GM12878 (cell line): ENCODE results near the gene XKR3.

Source experiments
- EGR1 ChIP-seq, 2 experiments: IDR thresholded peaks; 1 replicate in 1 of 2; 2 replicates in 1 of 2; pipeline ENCODE4 v1.6.1; 2011 to 2012; ENCODE audit warnings: low read depth in 2 of 2, low read length in 2 of 2, borderline replicate concordance in 1 of 2, mild to moderate bottlenecking in 1 of 2, moderate library complexity in 1 of 2
- HCFC1 ChIP-seq: fragments of 150-350 bp; IDR thresholded peaks from 2 replicates; pipeline ENCODE4 v1.6.1; 2014; ENCODE audit warnings: low read length
- JUND ChIP-seq: IDR thresholded peaks from 2 replicates; pipeline ENCODE4 v1.6.1; 2012; ENCODE audit warnings: low read depth, mild to moderate bottlenecking, low read length, improper control_type of control experiment, moderate library complexity
- POLR2A ChIP-seq: IDR thresholded peaks from 2 replicates; pipeline ENCODE4 v1.6.1; 2011; ENCODE audit warnings: low read depth, mild to moderate bottlenecking, low read length
- POLR2AphosphoS5 ChIP-seq: IDR thresholded peaks from 2 replicates; pipeline ENCODE4 v1.6.1; 2011; ENCODE audit warnings: mild to moderate bottlenecking, low read length, inconsistent platforms
- SIN3A ChIP-seq: IDR thresholded peaks from 2 replicates; pipeline ENCODE4 v1.6.1; 2012; ENCODE audit warnings: low read depth, low read length, improper control_type of control experiment
- SREBF2 ChIP-seq: IDR thresholded peaks from 2 replicates; pipeline ENCODE4 v1.6.1; 2012; ENCODE audit warnings: mild to moderate bottlenecking, low read length
- STAT1 ChIP-seq: fragments of 450-650 bp; conservative IDR thresholded peaks from 2 replicates; pipeline ENCODE4 v1.6.1; 2014; ENCODE audit warnings: antibody characterized with exemption, mild to moderate bottlenecking
- TCF12 ChIP-seq: IDR thresholded peaks from 2 replicates; pipeline ENCODE4 v1.6.1; 2011; ENCODE audit warnings: low read depth, mild to moderate bottlenecking, low read length
- TF ChIP-seq, protein P1 (sequence below): IDR thresholded peaks from 2 replicates; pipeline ENCODE4 v1.6.1; 2012; ENCODE audit warnings: low read depth, low read length, improper control_type of control experiment

DNA sequence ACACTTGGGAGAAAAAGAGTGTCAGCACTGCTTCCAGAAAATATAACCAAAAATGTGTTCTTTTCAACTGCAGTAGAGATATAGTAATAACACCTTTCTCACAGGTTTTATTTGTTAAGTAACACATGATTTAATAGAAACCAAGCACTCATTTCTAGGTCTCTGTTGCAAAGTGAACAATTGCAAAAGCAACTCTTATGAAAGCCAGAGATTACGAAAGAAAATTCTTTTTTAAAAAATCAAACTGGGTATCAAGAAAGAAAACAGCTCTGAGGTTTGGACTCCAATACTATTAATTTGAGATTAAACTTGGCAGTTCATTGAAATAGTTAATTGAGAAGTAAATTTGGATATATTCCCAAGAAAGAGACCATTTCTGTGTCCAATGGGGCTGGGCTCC lies 9.8 kb upstream of the XKR3 start:
- TF ChIP-seq HCFC1 (no peak), STAT1 (no peak), TCF12 (no peak), SREBF2 (no peak), SIN3A (no peak), POLR2A (no peak), JUND (no peak), POLR2AphosphoS5 (no peak), EGR1 (IDR thresholded peaks at IDR 0.05; ENCODE audit: borderline replicate concordance in 1 of 2, low read depth in 2 of 2, low read length in 2 of 2) (no peak)
- TF ChIP-seq, protein P1, sequence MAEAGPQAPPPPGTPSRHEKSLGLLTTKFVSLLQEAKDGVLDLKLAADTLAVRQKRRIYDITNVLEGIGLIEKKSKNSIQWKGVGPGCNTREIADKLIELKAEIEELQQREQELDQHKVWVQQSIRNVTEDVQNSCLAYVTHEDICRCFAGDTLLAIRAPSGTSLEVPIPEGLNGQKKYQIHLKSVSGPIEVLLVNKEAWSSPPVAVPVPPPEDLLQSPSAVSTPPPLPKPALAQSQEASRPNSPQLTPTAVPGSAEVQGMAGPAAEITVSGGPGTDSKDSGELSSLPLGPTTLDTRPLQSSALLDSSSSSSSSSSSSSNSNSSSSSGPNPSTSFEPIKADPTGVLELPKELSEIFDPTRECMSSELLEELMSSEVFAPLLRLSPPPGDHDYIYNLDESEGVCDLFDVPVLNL = no peak
